HL-60/S4 treated with retinoic acid at 250 ng/mL for 4 days and 3 days (cell line): ENCODE results near the gene TMEM19.
"Not testable (repeated sequence)": the region's sequence is repeated elsewhere in the genome, so short reads cannot be mapped to it uniquely, and the experiment has no call there.

Experiments
- in situ Hi-C: fragments of 300-500 bp; cut with MboI; formaldehyde crosslinking; loops from 2 replicates; pipeline ENCODE4 v1.7.0; 2022; ENCODE audit warnings: low sequenced_read_pairs

TMEM19 gene

DNA sequence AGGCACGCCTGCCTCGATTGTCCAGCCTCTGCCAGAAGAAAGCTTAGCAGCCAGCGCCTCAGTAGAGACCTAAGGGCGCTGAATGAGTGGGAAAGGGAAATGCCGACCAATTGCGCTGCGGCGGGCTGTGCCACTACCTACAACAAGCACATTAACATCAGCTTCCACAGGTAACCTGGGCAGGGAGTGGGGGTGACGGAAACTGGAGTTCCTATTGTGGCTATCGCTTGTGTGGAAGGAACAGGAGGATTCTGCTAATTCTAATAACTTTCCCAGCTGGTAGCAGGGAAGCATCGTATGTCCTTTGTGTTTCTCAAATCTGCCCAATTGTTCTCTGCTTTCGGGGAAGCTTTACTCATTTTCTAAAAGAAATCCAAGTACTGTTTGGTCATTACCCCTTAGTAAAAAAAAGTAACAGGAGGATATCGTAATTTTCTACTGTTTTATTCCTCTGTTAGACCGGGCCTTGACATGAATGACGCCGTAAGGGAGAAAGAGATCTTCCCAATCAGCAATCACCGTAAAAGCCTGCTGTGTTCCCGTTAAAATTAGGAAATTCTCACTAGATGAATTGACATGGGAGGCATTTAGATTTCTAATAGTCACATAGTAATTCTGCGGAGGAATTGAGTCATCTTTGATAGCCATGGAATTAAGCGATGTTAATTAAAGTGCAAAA, 21.3 kb upstream of the TMEM19 start:
- in situ Hi-C loops: no loop called here

DNA sequence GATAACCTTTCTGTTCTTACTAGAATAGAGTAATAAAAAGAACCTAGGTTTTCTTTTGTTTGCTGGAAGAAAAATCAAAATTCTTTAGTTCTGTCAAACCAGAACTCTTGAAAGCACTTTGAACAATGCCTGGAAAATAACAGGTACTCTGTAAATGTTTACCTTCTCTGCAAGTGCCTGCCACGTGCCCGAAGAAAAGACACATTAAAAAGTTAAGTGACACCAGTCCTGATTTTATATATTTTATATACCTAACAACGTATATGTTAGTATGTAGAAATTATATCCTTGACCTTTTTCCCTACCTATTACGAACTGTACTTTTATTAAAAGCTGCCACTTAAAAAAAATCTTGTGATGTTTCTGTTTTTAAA, 20.8 kb upstream of the TMEM19 start:
- in situ Hi-C loops: no loop called here

- in situ Hi-C loops: no loop called here
Observed at GRCh38 chr12:71666259-71666658, 19.6 kb upstream of the TMEM19 start.

DNA sequence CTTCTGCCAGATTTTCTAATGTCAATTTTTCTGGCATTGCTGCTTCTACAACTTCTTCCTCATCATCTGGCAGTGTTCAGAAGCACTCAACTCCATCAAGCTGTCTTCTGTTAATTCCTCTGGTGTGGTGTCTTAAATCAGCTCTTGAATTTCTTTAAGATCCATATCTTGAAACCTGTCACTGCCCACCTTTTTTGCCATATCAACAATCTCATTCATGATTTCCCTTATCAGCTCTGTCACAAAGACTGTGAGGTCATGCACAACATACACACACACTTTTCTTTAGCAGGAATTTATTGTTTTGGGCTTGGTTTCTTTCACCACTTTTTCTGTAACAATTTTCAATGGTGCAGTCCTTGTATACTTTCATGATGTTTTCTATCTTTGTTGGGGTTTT, 14.6 kb upstream of the TMEM19 start:
- in situ Hi-C loops: no loop called here

DNA sequence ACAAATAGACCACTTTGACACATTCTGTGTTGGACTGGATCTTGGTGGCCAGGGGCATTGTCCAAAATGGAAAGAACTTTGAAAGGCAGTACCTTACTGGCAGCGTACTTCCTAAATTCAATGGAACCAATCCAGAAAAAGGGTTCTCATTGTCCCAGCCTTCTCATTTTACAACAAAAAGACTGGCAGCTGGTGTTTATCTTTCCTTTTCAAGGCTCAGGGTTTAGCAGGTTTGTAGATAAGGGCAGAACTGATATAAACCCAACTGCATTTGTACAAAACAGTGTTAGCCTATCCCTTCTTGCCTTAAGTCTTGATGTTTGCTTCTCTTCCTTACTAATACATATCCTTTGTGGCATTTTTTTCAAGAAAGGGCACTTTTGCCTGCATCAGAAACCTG, 14.1 kb upstream of the TMEM19 start:
- in situ Hi-C loops: no loop called here

GRCh38 chr12:71682466-71682865, 3.4 kb upstream of the TMEM19 start:
- in situ Hi-C loops: no loop called here

GRCh38 chr12:71683633-71684032, 2.2 kb upstream of the TMEM19 start:
- in situ Hi-C loops: no loop called here

DNA sequence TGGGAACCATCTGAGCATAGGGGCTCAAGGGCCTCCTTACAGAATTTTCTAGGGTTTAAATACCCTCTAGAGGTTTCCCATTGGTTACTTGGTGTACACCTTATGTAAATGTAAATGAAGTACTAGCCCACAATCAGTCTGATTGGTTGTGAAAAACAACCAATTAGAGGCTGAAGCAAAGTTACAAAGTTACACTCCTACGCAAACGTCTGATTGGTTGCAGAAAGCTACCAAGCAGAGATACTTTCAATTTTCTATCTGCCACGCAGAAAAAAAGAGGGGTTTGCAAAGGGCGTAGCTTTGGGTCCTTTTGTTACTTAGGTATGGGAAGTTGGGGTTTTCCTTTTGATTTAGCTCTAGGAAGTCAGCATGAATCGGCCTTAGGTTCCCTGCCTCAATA, 1.8 kb upstream of the TMEM19 start:
- in situ Hi-C loops: no loop called here

DNA sequence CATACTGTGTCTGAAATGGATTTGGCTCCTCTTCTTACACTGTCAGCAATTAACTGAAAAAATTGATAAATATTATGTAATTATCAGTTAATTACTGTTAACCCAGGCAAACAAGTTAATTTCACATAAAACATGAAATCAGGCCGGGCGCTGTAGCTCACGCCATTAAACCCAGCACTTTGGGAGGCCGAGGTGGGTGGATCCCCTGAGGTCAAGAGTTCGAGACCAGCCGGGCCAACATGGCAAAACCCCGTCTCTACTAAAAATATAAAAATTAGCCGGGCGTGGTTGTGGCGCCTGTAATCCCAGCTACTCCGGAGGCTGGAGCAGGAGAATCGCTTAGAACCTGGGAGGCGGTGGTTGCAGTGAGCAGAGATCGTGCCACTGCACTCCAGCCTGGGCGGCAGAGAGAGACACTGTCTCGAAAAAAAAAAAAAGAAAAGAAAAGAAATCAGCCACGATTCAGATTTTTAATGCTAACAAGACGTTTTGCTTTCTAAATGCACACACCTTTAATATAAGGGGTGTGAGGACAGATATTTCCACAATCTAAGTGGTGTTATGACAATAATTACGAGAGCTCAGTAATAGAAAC, 473 bp upstream of the TMEM19 start:
- in situ Hi-C loops: no loop called here

GRCh38 chr12:71686658-71687025, 760 bp downstream of the TMEM19 start:
- in situ Hi-C loops: no loop called here

DNA sequence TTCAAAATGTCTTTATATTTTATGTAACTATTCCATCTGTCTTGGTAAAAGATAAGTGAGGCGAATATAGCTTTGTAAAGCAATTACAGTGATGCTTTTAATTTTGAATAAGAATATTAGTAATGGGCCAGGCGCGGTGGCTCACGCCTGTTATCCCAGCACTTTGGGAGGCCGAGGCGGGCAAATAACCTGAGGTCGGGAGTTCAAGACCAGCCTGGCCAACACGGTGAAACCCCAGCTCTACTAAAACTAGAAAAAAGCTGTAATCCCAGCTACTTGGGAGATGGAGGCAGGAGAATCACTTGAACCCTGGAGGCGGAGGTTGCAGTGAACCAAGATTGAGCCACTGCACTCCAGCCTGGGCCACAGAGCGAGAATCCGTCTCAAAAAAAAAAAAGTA, 1.3 kb downstream of the TMEM19 start:
- in situ Hi-C loops: not testable (repeated sequence)

- in situ Hi-C loops: no loop called here
Observed at GRCh38 chr12:71688961-71689570, 3.2 kb downstream of the TMEM19 start.

DNA sequence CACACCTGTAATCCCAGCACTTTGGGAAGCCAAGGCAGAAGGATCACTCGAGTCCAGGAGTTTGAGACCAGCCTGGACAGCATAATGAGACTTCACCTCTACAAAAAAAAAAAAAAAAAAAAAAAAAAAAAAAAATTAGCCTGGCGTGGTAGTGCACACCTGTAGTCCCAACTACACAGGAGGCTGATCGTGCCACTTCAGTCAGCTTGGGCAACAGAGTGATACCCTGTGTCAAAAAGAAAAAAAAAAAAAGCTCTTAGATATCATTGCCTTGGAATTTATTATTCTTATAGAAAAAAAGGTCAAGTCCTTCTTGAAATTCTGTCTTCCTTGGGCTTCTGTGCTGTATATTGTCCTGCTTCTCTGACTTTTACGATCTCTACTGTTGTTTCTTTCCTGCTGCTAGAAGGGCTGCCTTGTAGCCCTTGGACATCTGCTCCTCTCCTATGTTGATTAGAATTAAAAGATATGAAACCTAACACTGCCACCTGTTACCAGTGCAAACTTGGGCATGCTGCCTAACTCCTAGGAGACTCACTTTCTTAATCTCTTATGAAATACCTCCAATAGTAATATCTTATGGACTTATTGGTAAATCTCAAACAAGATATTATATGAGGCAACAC, 5.7 kb downstream of the TMEM19 start:
- in situ Hi-C loops: no loop called here

DNA sequence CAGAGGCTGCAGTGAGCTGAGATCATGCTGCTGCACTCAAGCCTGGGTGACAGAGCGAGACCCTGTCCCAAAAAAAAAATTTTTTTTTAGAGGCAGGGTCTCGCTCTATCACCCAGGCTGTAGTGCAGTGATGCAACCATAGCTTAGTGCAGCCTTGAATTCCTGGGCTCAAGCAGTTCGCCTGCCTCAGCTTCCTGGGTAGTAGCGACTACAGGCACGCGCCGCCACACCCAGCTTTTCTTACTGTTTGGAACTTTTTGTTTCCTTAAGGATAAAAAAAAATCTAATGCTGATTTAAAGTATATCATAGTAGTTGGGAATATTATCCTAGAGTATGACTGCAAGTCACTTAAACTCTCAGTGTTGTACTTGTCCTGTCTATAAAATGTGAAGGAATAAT, 7.2 kb downstream of the TMEM19 start:
- in situ Hi-C loops: no loop called here

DNA sequence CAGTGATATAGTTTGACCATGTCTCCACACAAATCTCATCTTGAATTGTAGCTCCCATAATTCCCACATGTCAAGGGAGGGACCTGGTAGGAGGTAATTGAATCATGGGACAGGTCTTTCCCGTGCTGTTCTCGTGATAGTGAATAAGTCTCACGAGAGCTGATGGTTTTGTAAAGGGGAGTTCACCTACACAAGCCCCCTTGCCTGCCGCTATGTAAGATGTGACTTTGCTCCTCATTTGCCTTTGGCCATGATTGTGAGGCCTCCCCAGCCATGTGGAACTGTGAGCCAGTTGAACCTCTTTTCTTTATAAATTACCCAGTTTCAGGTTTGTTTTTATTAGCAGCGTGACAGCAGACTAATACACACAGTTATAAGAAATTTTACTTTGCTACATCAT, 7.8 kb downstream of the TMEM19 start:
- in situ Hi-C loops: not testable (repeated sequence)

DNA sequence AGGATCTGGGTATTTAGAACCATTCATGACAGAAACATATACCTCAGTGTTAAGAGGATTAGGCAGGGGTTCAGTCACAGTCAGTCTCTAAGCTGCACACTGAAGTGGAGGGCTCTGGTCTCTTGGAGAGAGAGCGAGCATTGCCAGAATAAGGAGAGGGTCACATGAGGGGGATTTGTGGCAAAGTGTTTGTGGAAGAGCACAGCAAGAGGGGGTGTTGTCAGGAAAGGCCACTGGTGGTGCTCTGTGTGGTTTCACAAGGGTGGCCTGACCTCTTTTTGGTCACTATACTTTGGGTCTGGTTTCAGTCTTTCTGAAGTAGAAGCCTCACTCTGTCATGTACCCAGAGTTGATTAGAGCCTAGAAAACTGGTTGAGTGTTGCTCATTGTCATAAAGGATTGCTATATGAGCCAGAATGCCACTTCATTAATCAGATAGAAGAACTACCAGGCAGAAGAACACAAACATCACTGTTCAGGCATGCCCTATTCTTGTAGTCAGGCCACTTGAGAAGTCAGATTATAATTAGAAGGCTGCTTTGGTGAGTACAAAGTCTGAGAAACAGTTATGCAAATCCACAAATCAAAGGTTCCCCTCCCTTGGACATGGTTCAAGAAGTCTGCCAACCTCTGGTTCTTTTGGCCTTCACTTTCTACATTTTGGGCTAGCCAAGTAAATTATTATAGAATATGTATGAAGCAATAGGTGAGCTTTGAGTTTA, 8.4 kb downstream of the TMEM19 start:
- in situ Hi-C loops: no loop called here

GRCh38 chr12:71695782-71696181, 9.9 kb downstream of the TMEM19 start:
- in situ Hi-C loops: no loop called here

- in situ Hi-C loops: not testable (repeated sequence)
Observed at GRCh38 chr12:71702181-71702580, 16.3 kb downstream of the TMEM19 start.

DNA sequence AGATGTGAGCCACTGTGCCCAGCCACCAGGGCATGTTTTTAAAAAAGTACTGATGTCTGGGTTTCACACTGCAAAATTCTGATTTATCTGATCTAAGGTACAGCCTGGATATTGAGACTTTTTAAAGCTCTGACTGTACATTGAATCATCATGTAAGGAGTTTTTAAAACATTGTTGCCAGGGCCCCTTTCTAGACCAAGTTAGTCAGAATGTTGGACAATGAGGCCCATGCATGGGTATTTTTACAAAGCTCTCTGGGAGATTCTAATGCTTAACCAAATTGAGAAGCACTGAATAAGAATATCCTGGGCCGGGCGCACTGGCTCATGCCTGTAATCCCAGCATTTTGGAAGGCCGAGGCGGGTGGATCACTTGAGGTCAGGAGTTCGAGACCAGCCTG, 16.7 kb downstream of the TMEM19 start:
- in situ Hi-C loops: no loop called here

- in situ Hi-C loops: no loop called here
Observed at GRCh38 chr12:71703206-71703605, 17.3 kb downstream of the TMEM19 start.

DNA sequence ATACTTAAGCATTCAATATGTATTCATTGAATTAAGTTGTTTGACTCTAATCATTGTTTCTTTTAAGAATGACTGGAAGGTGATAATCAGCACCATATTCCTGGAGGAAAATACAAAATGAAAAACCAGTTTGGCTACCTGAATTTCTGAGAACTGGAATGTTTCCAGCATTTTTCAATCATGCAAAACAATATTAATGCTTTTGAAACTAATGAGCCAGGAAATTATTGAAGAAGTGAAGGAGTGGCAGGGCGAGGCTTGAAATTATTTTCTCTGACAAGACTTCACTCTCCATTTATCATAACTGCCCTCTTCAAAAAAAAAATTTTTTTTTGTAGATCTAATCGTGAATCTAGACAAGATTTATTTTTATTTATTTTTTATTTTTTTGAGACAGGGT, 19.0 kb downstream of the TMEM19 start:
- in situ Hi-C loops: no loop called here

GRCh38 chr12:71708658-71709057, 22.8 kb downstream of the TMEM19 start:
- in situ Hi-C loops: no loop called here
